Measurements from ENCODE around the gene AFG3L2. TPM values are rescaled to one million over a fixed set of nuclear protein-coding genes. Genes with fewer than 3 reads are reported as not detected.

AFG3L2 gene
- total and polyA plus RNA-seq, 12 donors, result 15.6 to 89.8 (median 47.4) TPM

GRCh38 chr18:12409469-12409868 is 32.4 kb upstream of the AFG3L2 start:
- no peak overlapping the region for H3K27ac ChIP-seq
- no peak for DNase-seq
- intact Hi-C loops (cut with DNase I), result no loop called here
- H3K4me3 ChIP-seq, result no peak overlapping the region
- H3K4me1 ChIP-seq (replicated peaks in 1 of 2), result peaks cover 0 to 9% of the 10 kb centered on the region in 2 donors
- H3K36me3 ChIP-seq (replicated peaks in 1 of 2), result no peaks in the 10 kb centered on the region
- no peaks in the 10 kb centered on the region for H3K9me3 ChIP-seq (replicated peaks in 1 of 3)
- TF ChIP-seq CTCF (IDR thresholded peaks at IDR 0.05) (no peak), POLR2A (IDR thresholded peaks at IDR 0.05) (no peak)
- 77 to 89% (median 88%) methylated on average over 3 of the region's 3 CpGs for WGBS, 4 donors
- H3K27me3 ChIP-seq, result no peaks in the 10 kb centered on the region

GRCh38 chr18:12408247-12408869 is 31.3 kb upstream of the AFG3L2 start:
- no peaks in the 10 kb centered on the region for H3K36me3 ChIP-seq (replicated peaks in 1 of 2)
- no peaks in the 10 kb centered on the region for H3K9me3 ChIP-seq (replicated peaks in 1 of 3)
- DNase-seq, result no peak
- H3K27ac ChIP-seq, result peak overlapping the region in 4 of 5 donors; percentile 49 to 96 (median 84)
- 8 to 44% (median 18%) methylated on average over 4 to 32 of the region's 32 CpGs for WGBS, 4 donors
- TF ChIP-seq POLR2A (IDR thresholded peaks at IDR 0.05), result no peak
- no peak for TF ChIP-seq CTCF (IDR thresholded peaks at IDR 0.05)
- intact Hi-C loops (cut with DNase I), result no loop called here
- peaks cover 0 to 17% of the 10 kb centered on the region in 2 donors for H3K4me1 ChIP-seq (replicated peaks in 1 of 2)
- no peaks in the 10 kb centered on the region for H3K27me3 ChIP-seq
- H3K4me3 ChIP-seq, result peak overlapping the region in 2 of 4 donors; percentile 19 to 96

GRCh38 chr18:12406371-12407111 is 29.5 kb upstream of the AFG3L2 start:
- intact Hi-C loops (cut with DNase I), result no loop called here
- Histone ChIP-seq H3K4me1 (replicated peaks in 1 of 2) (peaks cover 0 to 17% of the 10 kb centered on the region in 2 donors), H3K27ac (no peak overlapping the region), H3K9me3 (replicated peaks in 1 of 3) (no peaks in the 10 kb centered on the region), H3K27me3 (no peaks in the 10 kb centered on the region), H3K4me3 (no peak overlapping the region), H3K36me3 (replicated peaks in 1 of 2) (no peaks in the 10 kb centered on the region)
- DNase-seq, result no peak
- TF ChIP-seq CTCF (IDR thresholded peaks at IDR 0.05) (no peak), POLR2A (IDR thresholded peaks at IDR 0.05) (no peak)
- WGBS, 4 donors, result 85 to 88% (median 86%) methylated on average over 17 to 19 of the region's 19 CpGs

GRCh38 chr18:12405066-12405465 is 28.0 kb upstream of the AFG3L2 start:
- no peak overlapping the region for H3K4me3 ChIP-seq
- WGBS, 4 donors, result 85 to 91% (median 89%) methylated on average over 3 of the region's 3 CpGs
- no peaks in the 10 kb centered on the region for H3K36me3 ChIP-seq (replicated peaks in 1 of 2)
- intact Hi-C loops (cut with DNase I), result no loop called here
- peaks cover 0 to 17% of the 10 kb centered on the region in 2 donors for H3K4me1 ChIP-seq (replicated peaks in 1 of 2)
- H3K27me3 ChIP-seq, result no peaks in the 10 kb centered on the region
- H3K27ac ChIP-seq, result no peak overlapping the region
- TF ChIP-seq CTCF (IDR thresholded peaks at IDR 0.05) (no peak), POLR2A (IDR thresholded peaks at IDR 0.05) (no peak)
- no peaks in the 10 kb centered on the region for H3K9me3 ChIP-seq (replicated peaks in 1 of 3)
- DNase-seq, result no peak

Measured in adrenal gland (tissue), 12 donors.